Karpas-422 (cell line): ENCODE results near the gene FZR1. TPM values are rescaled to one million over a fixed set of nuclear protein-coding genes. Genes with fewer than 3 reads are reported as not detected.

Experiments used
- DNase-seq: peaks from one replicate; pipeline ENCODE4 v3.0.0-alpha.2; 2015
- H2AFZ ChIP-seq: fragments of 200-600 bp; sonication (generic); 2 replicates; pipeline ENCODE4 v1.6.1; 2014; ENCODE audit warnings: antibody characterized with exemption, low read length, mixed read lengths
- H3K27ac ChIP-seq: fragments of 200-600 bp; sonication (generic); 2 replicates; pipeline ENCODE4 v1.5.1; 2014; ENCODE audit warnings: mild to moderate bottlenecking, low read length, moderate library complexity
- H3K27me3 ChIP-seq: fragments of 200-600 bp; sonication (generic); 2 replicates; pipeline ENCODE4 v1.6.1; 2014; ENCODE audit warnings: low read length, mixed read lengths
- H3K36me3 ChIP-seq: fragments of 200-600 bp; sonication (generic); 2 replicates; pipeline ENCODE4 v1.6.1; 2014; ENCODE audit warnings: low read length, mixed read lengths; ENCODE audit not compliant: insufficient read depth
- H3K4me1 ChIP-seq: fragments of 200-600 bp; sonication (generic); 2 replicates; pipeline ENCODE4 v1.6.1; 2014; ENCODE audit warnings: mild to moderate bottlenecking, low read length, mixed read lengths
- H3K4me2 ChIP-seq: fragments of 200-600 bp; sonication (generic); 2 replicates; pipeline ENCODE4 v1.6.1; 2014; ENCODE audit warnings: low read length, low read depth, mild to moderate bottlenecking; ENCODE audit not compliant: poor library complexity, severe bottlenecking
- H3K4me3 ChIP-seq: fragments of 200-600 bp; sonication (generic); 2 replicates; pipeline ENCODE4 v1.5.1; 2014; ENCODE audit warnings: mild to moderate bottlenecking, antibody characterized with exemption, low read length, mixed read lengths
- H3K79me2 ChIP-seq: fragments of 200-600 bp; sonication (generic); 2 replicates; pipeline ENCODE4 v1.6.1; 2014; ENCODE audit warnings: mild to moderate bottlenecking, low read length, mixed read lengths
- H3K9ac ChIP-seq: fragments of 200-600 bp; sonication (generic); 2 replicates; pipeline ENCODE4 v1.6.0; 2014; ENCODE audit warnings: low read length
- H3K9me2 ChIP-seq: fragments of 200-600 bp; sonication (generic), shearing (Covaris generic); replicated peaks from 2 replicates; pipeline ENCODE4 v1.6.0; 2014; ENCODE audit warnings: mild to moderate bottlenecking, low read length, moderate library complexity; ENCODE audit not compliant: insufficient read depth
- H3K9me3 ChIP-seq: fragments of 300-700, 200-600 bp; sonication (generic); 2 replicates; pipeline ENCODE4 v1.6.1; 2014; ENCODE audit warnings: low read length, mixed read lengths
- H4K20me1 ChIP-seq: fragments of 200-600 bp; sonication (generic); 2 replicates; pipeline ENCODE4 v1.6.1; 2014; ENCODE audit warnings: mild to moderate bottlenecking, antibody characterized with exemption, low read length, low read depth; ENCODE audit not compliant: insufficient read depth
- total RNA-seq: library from RNA; depleted of rRNA; stranded (reverse); fragments of >200 nt; shearing (Covaris generic); gene quantifications from 2 replicates; pipeline ENCODE4 v1.2.3, GENCODE V29; 2014; ENCODE audit warnings: low replicate concordance

Gene FZR1
- total RNA-seq, 1 experiment from 2014 or later, result 22.8 TPM

DNA sequence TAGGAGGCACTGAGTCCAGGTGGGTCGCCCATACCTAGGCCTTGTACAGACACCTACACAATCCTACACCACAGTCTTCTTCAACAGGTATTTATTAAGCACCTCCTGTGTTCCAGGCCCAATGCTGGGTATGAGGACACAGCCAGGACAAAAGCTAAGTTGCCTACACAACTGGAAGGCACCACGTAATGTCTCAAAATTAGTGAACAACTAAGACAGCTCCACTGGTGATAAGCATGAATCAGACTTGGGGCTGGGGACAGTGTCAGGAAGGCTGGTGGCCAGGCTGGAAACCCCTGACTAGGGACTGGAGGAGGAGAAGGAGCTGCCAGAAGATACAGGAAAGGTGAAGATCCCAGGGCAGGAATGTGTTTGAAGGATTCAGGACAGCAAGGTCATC, 28.2 kb upstream of the FZR1 start:
- H3K36me3 ChIP-seq, result no peaks in the 10 kb centered on the region
- no peaks in the 10 kb centered on the region for H3K27me3 ChIP-seq
- DNase-seq, result no peak
- H3K9me3 ChIP-seq, result no peaks in the 10 kb centered on the region
- H3K9me2 ChIP-seq, result no peaks in the 10 kb centered on the region
- no peaks in the 10 kb centered on the region for H3K79me2 ChIP-seq
- H3K4me2 ChIP-seq, result no peak overlapping the region
- no peak overlapping the region for H2AFZ ChIP-seq
- peaks cover 28% of the 10 kb centered on the region for H3K4me1 ChIP-seq
- no peaks in the 10 kb centered on the region for H4K20me1 ChIP-seq
- H3K27ac ChIP-seq, result no peak overlapping the region
- H3K4me3 ChIP-seq, result no peak overlapping the region
- no peak overlapping the region for H3K9ac ChIP-seq

- no peaks in the 10 kb centered on the region for H3K36me3 ChIP-seq
- H3K27me3 ChIP-seq, result no peaks in the 10 kb centered on the region
- no peak overlapping the region for H3K4me3 ChIP-seq
- no peaks in the 10 kb centered on the region for H3K79me2 ChIP-seq
- DNase-seq, result peak; percentile 50
- H3K4me1 ChIP-seq, result peaks cover 29% of the 10 kb centered on the region
- no peak overlapping the region for H2AFZ ChIP-seq
- H3K9me2 ChIP-seq, result no peaks in the 10 kb centered on the region
- H3K9ac ChIP-seq, result no peak overlapping the region
- H3K9me3 ChIP-seq, result no peaks in the 10 kb centered on the region
- H4K20me1 ChIP-seq, result no peaks in the 10 kb centered on the region
- H3K27ac ChIP-seq, result no peak overlapping the region
- H3K4me2 ChIP-seq, result no peak overlapping the region
Observed at GRCh38 chr19:3478409-3479176, 27.5 kb upstream of the FZR1 start.

- Histone ChIP-seq H3K9ac (no peak overlapping the region), H3K4me1 (peaks cover 29% of the 10 kb centered on the region), H3K79me2 (no peaks in the 10 kb centered on the region), H3K27ac (peak overlapping the region; percentile 96; the same call in 1 of the 2 replicates), H3K9me3 (no peaks in the 10 kb centered on the region), H3K27me3 (no peaks in the 10 kb centered on the region), H3K36me3 (no peaks in the 10 kb centered on the region), H3K4me2 (no peak overlapping the region), H4K20me1 (no peaks in the 10 kb centered on the region), H3K4me3 (no peak overlapping the region), H3K9me2 (no peaks in the 10 kb centered on the region), H2AFZ (no peak overlapping the region)
- peak; percentile 89 for DNase-seq
Observed at GRCh38 chr19:3479177-3479833, 26.8 kb upstream of the FZR1 start.

DNA sequence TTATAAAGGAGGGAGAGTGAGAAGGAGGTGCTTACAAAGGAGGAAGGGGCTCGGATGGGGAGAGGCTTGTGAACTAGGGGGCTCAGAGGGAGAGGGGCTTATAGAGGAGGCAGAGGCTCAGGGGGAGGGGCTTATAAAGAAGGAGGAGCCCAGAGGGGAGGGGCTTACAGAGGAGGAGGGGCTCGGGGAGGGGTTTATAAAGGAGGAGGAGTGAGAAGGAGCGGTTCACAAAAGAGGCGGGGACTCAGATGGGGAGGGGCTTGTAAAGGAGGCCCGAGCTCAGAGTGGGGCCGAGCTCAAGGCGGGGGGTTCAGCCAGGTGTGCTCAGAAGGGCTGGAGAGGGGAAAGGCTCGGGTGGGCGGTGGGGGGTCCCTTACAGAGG, 26.3 kb upstream of the FZR1 start:
- no peaks in the 10 kb centered on the region for H3K9me2 ChIP-seq
- H4K20me1 ChIP-seq, result no peaks in the 10 kb centered on the region
- peaks cover 29% of the 10 kb centered on the region for H3K4me1 ChIP-seq
- no peaks in the 10 kb centered on the region for H3K27me3 ChIP-seq
- no peak overlapping the region for H3K4me3 ChIP-seq
- H3K36me3 ChIP-seq, result no peaks in the 10 kb centered on the region
- H3K27ac ChIP-seq, result peak overlapping the region; percentile 96
- H3K9ac ChIP-seq, result no peak overlapping the region
- H3K9me3 ChIP-seq, result no peaks in the 10 kb centered on the region
- no peak overlapping the region for H2AFZ ChIP-seq
- peak; percentile 73 for DNase-seq
- H3K4me2 ChIP-seq, result no peak overlapping the region
- H3K79me2 ChIP-seq, result no peaks in the 10 kb centered on the region

DNA sequence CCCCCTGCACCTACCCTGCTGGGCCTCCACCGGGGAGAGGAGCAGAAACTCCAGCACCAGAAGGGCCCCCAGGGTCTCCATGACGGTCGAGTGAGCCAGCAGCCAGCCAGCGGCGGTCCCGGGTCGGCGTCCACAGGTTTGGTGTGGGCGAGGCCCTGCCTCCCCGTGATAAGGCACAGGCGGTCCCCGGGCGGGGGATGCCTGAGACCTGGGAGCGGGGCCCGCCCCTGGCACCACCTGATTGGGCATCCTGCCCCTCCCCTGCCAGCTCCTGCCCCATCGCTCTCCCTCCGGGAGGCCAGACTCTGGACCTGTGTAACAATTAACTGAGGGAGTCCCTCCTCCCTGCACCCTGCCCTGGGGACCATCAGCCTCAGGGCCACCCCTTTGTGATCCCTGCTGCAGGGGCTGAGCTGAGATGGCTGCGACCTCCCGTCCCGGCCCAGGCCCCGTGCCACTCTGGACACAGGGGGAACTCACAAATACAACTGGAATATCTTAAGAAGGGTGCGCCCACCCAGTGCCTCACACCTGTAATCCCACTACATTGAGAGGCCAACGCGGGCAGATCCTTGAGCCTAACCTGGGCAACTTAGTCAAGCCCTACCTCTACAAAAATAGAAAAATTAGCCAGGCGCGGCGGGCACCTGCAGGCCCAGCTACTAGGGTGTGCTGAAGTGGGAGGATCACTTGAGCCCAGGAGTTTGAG, 25.6 kb upstream of the FZR1 start, which contains the start of gene SMIM24:
SMIM24 (minus strand) TSS at position 143 of the 709 bp plus-strand sequence; CDS start at position 81, 62 bp downstream.
- H3K9ac ChIP-seq, result peak within 1 kb of the TSS; percentile 59
- peaks cover 29% of the 10 kb centered on the region for H3K4me1 ChIP-seq
- peak; percentile 83 for DNase-seq
- no peaks in the 10 kb centered on the region for H3K9me2 ChIP-seq
- no peaks in the 10 kb centered on the region for H3K36me3 ChIP-seq
- H3K79me2 ChIP-seq, result no peaks in the 10 kb centered on the region
- peak within 1 kb of the TSS; percentile 11; the same call in 1 of the 2 replicates for H3K4me3 ChIP-seq
- H4K20me1 ChIP-seq, result no peaks in the 10 kb centered on the region
- H3K27me3 ChIP-seq, result no peaks in the 10 kb centered on the region
- H2AFZ ChIP-seq, result peak within 1 kb of the TSS; percentile 65; the same call in 1 of the 2 replicates
- H3K27ac ChIP-seq, result peak within 1 kb of the TSS; percentile 96
- peak within 1 kb of the TSS; percentile 61 for H3K4me2 ChIP-seq
- no peaks in the 10 kb centered on the region for H3K9me3 ChIP-seq

GRCh38 chr19:3481241-3482090, 24.6 kb upstream of the FZR1 start:
- Histone ChIP-seq H3K79me2 (no peaks in the 10 kb centered on the region), H3K9me2 (no peaks in the 10 kb centered on the region), H3K4me2 (peak overlapping the region; percentile 61), H3K9ac (peak overlapping the region; percentile 59), H3K36me3 (no peaks in the 10 kb centered on the region), H3K4me3 (peak overlapping the region; percentile 11; the same call in 1 of the 2 replicates), H3K9me3 (no peaks in the 10 kb centered on the region), H3K27ac (peak overlapping the region; percentile 96), H4K20me1 (no peaks in the 10 kb centered on the region), H3K4me1 (peaks cover 29% of the 10 kb centered on the region), H3K27me3 (no peaks in the 10 kb centered on the region), H2AFZ (peak overlapping the region; percentile 65)
- DNase-seq, result peak; percentile 88

DNA sequence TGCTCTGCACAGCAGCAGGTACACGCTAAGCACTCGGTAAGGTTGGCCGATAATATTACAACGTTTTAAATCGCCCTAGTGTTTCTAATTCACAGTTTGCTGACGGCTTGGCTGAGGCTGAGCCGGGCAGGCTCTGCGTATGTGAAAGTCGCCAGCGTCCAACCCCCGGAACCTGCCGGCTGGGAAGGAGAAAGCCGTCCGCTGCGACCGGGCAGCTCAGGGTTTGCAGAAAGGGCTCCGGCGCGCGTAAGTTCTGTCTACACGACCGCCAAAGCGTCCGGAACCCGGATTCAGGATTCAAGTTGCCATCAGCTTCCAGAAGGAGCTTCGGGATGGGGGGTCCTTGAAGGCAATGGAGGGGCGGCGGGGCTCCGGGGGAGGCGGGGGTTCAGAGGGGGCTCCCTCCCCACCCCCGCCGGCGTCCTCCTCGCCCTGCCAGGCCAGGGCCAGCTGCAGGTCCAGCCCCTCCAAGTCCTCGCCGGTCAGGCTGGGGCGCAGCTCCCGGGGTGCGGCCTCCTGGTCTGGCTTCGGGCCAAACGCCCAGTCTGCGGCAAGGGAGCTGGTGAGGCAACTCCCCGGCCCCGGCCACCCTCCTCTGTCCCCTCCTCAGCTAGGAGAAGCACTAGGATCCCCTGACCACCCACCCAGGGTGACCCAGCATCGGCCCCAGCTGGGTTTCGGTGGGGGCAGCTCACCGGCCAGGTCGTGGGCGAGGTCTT, 23.4 kb upstream of the FZR1 start:
- no peaks in the 10 kb centered on the region for H3K9me3 ChIP-seq
- H3K4me3 ChIP-seq, result no peak overlapping the region
- no peaks in the 10 kb centered on the region for H3K79me2 ChIP-seq
- peak overlapping the region; percentile 61 for H3K4me2 ChIP-seq
- H2AFZ ChIP-seq, result no peak overlapping the region
- peaks cover 29% of the 10 kb centered on the region for H3K4me1 ChIP-seq
- no peaks in the 10 kb centered on the region for H4K20me1 ChIP-seq
- no peak overlapping the region for H3K9ac ChIP-seq
- H3K36me3 ChIP-seq, result no peaks in the 10 kb centered on the region
- no peaks in the 10 kb centered on the region for H3K9me2 ChIP-seq
- no peak for DNase-seq
- peak overlapping the region; percentile 96 for H3K27ac ChIP-seq
- H3K27me3 ChIP-seq, result no peaks in the 10 kb centered on the region
